HG02970 (cell line): ENCODE data around the gene GFPT2.
"Not testable (repeated sequence)": the region's sequence is repeated elsewhere in the genome, so short reads cannot be mapped to it uniquely, and the experiment has no call there.

ENCODE experiments used
- ATAC-seq: cut with Tn5 transposase; IDR thresholded peaks from one replicate; pipeline ENCODE4 v1.9.1; 2021; ENCODE audit warnings: mild to moderate bottlenecking, moderate library complexity, moderate number of reproducible peaks; ENCODE audit not compliant: unreplicated experiment, low FRiP score

Gene GFPT2

GRCh38 chr5:180313677-180314505, 39.2 kb downstream of the GFPT2 start:
- no peak for ATAC-seq

DNA sequence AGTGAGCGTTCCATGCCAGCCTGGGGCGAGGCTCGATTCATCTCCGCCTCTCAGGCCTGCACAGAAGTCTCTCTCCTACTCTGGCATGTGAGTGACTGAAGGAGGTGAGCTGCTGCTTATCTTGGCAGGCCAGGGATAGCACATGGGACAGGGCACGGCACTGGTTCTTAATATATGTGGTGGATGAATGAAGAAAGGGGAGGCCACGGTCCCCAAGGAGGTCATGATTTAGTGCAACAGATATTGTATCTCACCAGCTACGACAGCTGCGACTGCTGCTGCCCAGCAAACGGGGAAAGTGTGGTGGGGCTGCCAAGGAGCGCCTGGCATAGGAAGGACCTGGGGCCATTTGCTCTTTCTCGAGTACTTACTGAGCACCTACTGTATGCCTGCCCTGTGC, 41.9 kb downstream of the GFPT2 start:
- ATAC-seq = no peak

GRCh38 chr5:180306796-180307195, 46.3 kb downstream of the GFPT2 start:
- ATAC-seq = no peak

GRCh38 chr5:180305481-180305880, 47.7 kb downstream of the GFPT2 start:
- no peak for ATAC-seq

DNA sequence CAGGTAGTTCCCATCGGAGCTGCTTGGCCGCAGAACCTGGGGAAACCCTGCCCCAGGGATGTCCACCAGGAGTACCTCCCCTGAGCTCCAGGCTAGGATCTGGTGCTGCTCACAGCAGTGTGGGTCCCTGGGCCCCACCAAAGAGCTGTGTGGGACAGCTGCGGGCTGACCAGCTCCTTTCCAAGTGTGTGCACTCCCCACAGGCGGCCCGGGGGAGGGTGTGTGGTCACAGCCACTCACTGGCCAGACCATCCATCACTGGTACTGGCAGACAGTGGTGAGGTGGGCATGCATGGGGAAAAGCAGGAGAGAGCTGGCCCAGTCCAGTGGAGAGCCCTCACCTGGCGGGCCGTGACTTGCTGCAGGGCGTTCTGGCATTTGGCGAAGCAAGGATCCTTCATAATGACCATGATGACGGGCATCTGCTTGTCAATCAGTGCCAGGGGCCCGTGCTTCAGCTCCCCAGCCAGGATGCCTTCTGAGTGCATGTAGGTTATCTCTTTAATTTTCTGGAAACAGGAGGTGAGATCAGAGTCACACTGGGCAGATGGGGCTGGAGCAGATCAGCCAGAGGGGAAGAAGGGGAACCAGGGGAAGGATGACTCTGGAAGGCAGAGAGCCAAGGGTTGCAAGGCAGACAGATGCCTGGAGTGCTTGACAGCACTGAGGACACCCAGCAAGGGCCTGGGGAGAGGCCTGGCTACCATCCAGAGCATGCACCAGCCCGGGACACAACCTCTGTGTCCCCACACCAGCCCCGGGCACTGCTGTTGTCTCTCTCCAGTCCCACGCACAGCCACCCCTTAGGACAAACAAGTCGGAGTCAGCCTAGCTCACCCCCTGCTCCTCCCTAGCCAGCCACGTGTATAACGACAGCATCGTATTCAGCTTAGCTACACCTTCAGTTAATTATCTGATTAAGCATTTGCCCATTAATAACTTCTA, 48.4 kb downstream of the GFPT2 start:
- ATAC-seq = no peak

DNA sequence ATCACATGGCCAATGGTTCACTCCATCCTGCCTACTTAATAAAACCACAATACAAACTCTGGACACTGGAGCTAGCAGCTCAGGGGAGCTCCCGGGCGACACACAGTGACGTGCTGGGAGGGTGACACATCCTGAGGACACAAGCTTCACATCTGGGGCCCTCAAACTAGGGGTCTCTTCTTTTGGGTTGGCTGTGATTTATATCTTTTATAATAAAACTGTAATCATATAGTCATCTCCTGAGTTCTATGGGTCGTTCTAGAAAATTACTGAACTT, 49.2 kb downstream of the GFPT2 start:
- ATAC-seq = no peak

GRCh38 chr5:180303226-180304015, 49.7 kb downstream of the GFPT2 start:
- ATAC-seq = no peak

DNA sequence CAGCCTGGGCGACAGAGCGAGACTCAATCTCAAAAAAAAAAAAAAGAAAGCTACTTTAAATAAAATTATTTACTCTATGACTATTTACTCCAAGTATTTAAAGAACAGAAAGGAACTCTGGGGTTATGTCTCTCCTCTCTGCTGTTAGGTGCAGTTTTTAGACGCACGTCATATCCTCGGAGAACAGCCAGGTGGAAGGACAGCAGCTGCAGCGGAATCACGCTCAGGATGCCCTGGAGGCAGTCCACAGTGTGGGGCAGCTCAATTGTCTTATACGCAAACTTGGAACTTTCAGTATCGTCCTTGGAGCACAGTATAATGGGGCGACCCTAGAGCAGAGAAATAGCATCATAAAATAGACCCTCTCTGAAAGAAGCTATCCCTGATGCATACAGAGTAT, 50.9 kb downstream of the GFPT2 start:
- ATAC-seq = no peak

DNA sequence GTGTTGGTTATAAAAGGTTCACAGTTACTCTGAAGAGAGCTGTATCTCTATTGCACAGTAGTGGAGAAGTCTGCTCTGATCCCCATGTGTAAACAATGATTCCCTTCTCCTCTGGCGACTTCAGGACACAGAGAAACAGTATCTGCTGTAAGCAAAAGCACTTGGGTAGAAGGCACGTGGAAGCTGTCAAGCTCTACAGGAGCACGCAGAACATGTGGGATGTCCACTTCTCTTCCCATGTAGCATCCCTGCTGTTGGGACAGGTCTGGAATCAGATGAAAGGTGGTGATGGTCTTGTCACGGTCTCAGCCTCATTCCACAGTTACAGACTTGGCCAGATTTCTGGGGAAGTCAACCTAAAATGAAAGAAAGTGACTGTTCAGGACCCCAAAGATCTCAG, 51.9 kb downstream of the GFPT2 start:
- ATAC-seq = no peak

DNA sequence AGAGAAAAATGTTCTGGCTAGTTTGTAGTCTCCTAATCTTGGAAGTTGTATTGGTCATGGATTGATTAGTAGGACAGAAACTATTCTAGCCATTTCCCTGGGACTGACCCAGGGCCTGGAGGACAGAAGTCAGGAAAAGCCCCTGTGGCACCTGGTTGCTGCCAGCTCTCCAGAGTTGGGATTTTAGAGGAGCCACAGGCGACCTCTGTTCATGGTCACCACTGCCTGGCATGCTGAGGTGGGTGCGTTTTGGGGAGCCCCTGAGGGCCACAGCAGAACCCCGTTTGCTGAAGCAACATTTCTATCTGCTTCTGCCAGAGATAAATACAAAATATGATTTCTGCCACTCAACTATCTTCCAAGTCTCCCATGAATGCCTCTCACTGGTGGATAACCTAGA, 53.6 kb downstream of the GFPT2 start:
- ATAC-seq = no peak

DNA sequence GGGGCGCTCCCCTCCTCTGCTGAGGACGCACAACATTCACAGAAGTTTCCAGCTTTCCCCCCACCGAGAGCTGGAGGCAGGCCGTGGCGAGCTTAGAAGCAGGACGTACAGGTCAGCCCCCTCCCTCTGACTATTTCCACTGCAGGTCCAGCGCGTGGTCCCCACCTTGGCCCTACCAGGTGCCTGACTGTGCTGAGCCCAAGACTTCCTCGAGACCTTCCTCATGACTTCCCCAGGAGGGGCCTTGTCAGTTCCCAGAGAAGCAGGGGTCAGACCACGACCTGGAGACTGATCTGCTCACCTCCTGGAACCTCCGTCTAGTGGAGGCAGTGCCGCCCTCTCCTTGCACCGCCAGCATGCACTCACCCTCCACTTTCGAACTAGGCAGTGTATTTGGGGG, 54.1 kb downstream of the GFPT2 start:
- ATAC-seq = not testable (repeated sequence)

GRCh38 chr5:180297587-180298282, 55.4 kb downstream of the GFPT2 start:
- no peak for ATAC-seq

DNA sequence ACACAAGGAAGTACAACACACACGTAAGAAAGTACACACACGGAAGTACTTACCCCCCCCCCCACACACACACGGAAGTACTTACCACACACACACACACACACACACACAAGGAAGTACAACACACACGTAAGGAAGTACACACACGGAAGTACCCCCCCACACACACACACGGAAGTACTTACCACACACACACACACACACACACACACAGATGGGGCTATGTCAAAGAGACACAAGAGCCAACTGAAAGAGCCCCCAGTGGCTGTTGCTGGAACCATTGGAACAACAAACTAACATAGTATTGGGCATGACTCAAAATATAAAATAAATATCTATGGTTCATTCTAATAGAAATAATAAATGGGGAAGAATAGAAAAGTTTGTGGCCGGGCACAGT, 56.4 kb downstream of the GFPT2 start:
- no peak for ATAC-seq

DNA sequence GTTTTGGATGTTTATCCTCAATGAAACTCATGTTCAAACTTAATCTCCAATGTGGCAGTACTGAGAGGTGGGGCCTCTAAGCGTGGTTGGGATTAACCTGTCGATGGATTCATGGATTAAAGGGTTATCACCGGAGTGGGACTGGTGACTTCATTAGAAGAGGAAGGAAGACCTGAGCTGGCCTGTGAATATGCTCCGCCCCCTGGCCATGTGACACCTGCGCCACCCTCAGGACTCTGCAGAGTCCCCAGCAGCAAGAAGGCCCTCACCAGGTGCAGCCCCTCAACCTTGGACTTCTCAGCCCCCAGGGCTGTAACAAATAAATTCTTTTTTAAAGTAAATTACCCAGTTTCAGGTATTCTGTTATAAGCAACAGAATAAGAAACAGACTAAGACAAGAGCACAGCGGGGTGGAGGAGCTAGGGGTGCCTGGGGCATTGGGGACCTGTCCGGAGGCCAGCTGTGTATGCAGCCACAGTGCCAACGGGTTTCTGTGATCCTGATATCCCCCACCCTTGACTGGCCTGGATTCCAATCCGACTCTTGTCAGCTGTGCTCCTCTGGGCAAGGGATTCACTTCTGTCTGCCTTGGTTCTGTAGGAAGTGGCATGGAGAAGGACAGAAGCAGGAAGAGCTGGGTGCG, 58.1 kb downstream of the GFPT2 start:
- ATAC-seq = no peak

- ATAC-seq = no peak
Observed at GRCh38 chr5:180294411-180294810, 58.7 kb downstream of the GFPT2 start.

- peak; percentile 83 for ATAC-seq
Observed at GRCh38 chr5:180291943-180292831, 60.9 kb downstream of the GFPT2 start, which contains the start of gene MAPK9. TSS of gene MAPK9 (minus strand) at chr5:180292083. CDS start at chr5:180280561, 11,522 bp downstream.

- peak; percentile 10 for ATAC-seq
Observed at GRCh38 chr5:180291234-180291940, 61.7 kb downstream of the GFPT2 start.

GRCh38 chr5:180290568-180291233, 62.4 kb downstream of the GFPT2 start:
- ATAC-seq = no peak
